ENCODE measurements around the gene SLC35G1.

The SLC35G1 gene

DNA sequence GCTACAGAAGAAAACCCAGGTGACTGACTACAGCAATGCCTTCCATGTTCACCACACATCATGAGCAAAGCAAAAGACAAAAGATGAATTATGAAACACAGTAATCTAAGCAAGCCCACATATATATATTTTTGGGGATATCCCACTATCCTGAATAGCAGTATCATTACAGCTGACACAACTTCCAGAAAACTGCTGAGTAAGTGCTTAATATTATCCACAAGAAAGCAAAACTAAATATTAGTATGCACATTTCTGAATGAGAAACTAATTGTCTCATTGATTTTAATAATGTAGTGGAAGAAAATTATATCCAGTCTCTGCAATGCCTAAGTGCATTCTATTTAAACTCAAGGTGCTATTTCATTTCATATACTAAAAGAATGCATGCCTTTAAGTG is 14.5 kb upstream of the SLC35G1 start:
- DNase-seq (ENCODE audit: low read depth), result no peak

- no peak for DNase-seq (ENCODE audit: low read depth)
Observed at GRCh38 chr10:93894516-93895378, 969 bp downstream of the SLC35G1 start.

DNA sequence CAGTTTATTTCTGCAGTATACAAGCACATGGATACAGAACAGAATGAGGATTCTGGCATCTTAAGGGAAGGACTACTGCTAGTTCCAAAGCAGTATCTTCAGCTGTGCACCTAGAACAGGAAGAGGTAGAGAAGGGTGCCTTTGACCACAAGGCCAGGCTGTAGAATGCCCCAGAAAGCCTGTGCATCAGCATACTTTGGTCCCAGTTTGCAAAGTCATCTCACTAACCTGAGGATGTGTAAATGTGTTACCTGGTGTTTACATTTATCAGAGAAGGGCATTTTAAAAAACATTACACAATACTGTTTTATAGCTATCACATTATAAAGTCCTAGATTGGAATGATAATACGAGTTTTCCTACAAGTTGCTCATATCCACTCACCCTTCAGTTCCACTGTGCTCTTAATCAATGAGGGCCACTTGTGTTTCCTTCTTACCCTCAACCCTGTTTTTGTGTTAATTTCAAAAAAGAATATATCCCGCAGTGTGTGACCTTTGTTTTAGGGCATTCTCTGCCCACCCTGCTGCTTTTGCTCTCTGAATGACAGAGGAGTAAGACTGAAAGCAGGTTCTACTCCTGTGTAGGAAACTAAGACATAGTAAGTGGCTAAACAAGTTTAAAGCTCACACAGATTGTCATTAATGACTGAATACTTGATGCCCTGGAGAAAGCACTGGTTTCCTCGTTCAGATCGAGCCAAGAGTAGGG is 3.4 kb downstream of the SLC35G1 start:
- no peak for DNase-seq (ENCODE audit: low read depth)

DNA sequence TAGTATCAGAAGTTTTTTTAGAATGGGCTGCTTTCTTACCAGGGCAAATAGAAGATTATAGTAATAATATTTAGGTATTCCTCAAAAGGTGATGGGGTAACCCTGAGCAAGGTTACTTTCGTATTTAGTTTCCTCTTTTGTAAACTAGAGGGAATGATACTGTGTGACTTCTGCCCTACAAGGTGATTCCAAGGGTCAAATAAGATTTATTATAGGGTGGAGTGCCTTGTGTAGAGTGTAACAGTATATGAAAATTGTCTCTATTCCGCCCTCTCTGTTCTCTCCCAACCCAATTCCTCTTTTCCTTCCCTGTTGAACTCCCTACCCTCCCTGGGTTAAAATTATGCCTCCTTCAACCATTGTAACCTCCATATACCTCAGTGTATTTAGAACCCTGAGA is 5.3 kb downstream of the SLC35G1 start:
- no peak for DNase-seq (ENCODE audit: low read depth)

GRCh38 chr10:93903051-93903450 is 9.3 kb downstream of the SLC35G1 start:
- DNase-seq (ENCODE audit: low read depth), result no peak

DNA sequence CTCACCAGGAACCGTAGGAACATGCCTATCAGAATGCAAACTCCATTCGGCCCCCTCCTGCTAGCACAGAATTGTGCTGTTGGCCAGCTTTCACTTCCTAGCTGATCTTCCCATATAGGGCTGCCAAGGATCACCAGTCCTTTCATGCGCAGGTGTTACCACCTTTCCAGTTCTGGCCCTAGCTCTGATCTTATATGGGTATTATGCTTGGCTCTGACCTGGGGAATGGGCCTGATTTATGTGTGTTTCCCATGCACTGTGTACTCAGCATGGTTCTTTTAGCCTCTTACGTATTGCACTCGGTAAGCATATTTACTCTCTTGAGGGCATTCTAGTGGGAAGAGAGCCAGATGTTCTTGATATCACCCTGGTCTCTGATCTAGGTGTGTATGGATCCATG is 11.1 kb downstream of the SLC35G1 start:
- DNase-seq (ENCODE audit: low read depth), result no peak

- DNase-seq (ENCODE audit: low read depth), result no peak
Observed at GRCh38 chr10:93907059-93907458, 13.3 kb downstream of the SLC35G1 start.

GRCh38 chr10:93911866-93912265 is 18.1 kb downstream of the SLC35G1 start:
- DNase-seq (ENCODE audit: low read depth), result no peak

GRCh38 chr10:93912444-93912843 is 18.7 kb downstream of the SLC35G1 start:
- DNase-seq (ENCODE audit: low read depth), result no peak

DNA sequence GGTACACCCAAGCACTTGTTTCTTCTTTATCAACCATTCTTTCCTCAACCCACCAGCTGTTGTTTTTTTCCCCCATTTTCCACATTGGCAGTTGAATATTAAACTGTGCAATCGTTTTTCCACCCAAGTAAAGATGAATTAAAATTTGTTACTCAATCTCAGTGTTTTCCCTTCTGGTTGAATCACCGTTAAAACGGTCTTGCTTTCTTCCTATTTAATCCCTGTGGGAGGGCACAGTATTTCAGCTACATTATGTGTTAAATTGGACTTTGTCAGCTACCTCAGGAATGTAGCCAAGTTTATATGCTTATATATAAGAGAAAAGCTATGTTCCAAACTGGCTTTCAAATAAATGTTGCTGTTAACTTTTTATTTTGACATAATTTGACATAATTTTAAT is 19.9 kb downstream of the SLC35G1 start:
- DNase-seq (ENCODE audit: low read depth), result no peak

GRCh38 chr10:93915598-93915997 is 21.8 kb downstream of the SLC35G1 start:
- no peak for DNase-seq (ENCODE audit: low read depth)

GRCh38 chr10:93916257-93917063 is 22.7 kb downstream of the SLC35G1 start:
- DNase-seq (ENCODE audit: low read depth), result no peak

DNA sequence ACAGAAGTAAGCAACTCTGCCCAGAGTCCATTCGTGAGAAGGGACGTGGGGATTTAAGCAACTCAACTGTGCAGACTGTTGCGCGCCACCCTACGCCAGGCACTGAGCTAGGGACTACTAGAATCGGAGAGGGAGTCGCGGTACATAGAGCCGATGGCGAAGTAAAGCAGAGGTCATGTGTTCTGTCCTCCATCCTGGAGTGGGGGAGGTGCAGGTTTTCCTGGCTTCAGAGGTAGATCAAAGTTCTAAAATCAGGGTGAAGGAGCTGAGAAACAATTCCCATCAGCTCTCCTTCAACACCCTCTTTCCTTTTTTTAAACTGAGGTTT is 23.2 kb downstream of the SLC35G1 start:
- DNase-seq (ENCODE audit: low read depth), result no peak

- no peak for DNase-seq (ENCODE audit: low read depth)
Observed at GRCh38 chr10:93917821-93918220, 24.0 kb downstream of the SLC35G1 start.

GRCh38 chr10:93921338-93921737 is 27.6 kb downstream of the SLC35G1 start:
- DNase-seq (ENCODE audit: low read depth), result no peak

DNA sequence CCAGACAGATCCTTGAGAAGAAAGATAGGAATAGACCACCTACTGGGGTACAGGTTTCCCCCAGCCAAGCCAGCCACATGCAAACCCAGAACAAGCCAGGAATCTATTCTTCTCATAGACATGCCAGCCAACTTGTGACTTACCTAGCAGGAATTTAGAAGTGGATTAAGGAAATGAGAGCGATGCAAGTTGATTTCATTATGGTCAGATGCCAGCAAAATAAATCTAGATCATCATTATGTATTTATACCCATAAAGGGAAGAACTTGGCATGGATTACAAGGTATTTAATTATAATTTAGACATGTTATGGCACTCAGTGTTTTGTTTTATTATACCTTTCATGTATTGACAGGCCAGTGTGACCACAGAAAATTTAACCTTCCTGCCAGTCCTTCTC is 32.8 kb downstream of the SLC35G1 start:
- no peak for DNase-seq (ENCODE audit: low read depth)

DNA sequence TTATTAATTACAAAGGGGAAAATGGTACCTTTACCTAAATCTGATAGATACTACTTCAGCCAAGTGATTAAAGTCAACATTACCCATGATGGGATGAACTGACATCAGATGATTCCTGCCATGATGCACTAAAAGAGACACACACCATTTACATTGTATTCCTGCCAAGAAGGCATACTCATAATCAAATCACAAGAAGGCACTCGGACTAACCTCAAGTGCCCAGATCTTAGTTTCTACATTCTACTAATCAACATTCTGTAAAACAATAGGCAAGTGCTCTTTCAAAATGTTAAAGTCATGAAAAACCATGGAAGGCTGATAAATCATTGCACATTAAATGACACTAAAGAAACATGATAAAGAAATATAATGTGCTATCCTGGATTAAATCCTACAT is 44.4 kb downstream of the SLC35G1 start:
- DNase-seq (ENCODE audit: low read depth), result no peak

- DNase-seq (ENCODE audit: low read depth), result no peak
Observed at GRCh38 chr10:93940881-93941280, 47.1 kb downstream of the SLC35G1 start.

GRCh38 chr10:93941606-93942005 is 47.8 kb downstream of the SLC35G1 start:
- no peak for DNase-seq (ENCODE audit: low read depth)

DNA sequence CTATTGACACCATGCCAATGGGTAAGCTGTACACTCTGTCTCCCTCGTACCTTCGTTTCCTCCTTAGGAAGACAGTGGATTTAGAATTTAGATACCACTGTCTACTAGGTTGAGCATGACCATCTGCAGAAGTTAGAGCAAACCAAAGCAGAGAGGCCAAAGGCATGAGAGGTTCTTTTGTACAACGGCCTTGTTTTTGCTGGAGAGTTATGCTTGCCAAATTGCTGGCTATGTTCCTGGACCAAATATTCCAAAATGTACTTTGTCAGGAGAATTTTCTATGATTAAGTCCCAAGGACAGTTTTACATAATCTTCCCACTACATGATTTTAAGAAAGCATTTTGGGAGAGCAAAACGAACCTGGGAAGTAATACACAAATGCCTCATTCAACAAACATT is 52.0 kb downstream of the SLC35G1 start:
- no peak for DNase-seq (ENCODE audit: low read depth)

DNA sequence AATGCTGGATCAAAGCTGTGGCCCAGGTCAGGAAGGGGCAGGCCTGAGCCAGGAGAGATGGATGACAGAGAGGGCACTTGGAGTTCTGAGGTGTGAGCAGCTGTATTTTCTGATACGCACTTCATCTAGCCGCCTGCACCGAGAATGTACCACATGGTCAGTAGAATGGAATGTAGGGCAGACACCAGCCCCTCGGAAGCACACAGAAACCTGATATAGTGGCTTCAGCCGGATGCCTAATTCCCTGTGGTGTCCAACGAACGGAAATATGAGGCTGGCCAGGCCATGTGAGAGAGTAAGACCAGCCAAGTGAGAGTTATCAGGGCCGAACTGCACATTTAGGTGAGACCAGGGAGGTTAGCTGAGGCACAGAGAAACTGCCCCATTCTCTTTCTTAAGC is 53.3 kb downstream of the SLC35G1 start:
- no peak for DNase-seq (ENCODE audit: low read depth)

GRCh38 chr10:93947524-93947923 is 53.7 kb downstream of the SLC35G1 start:
- DNase-seq (ENCODE audit: low read depth), result no peak

GRCh38 chr10:93951905-93952304 is 58.1 kb downstream of the SLC35G1 start:
- no peak for DNase-seq (ENCODE audit: low read depth)

Measured in activated T-helper 9 cell treated with anti-CD3 and anti-CD28 coated beads, Interleukin-2, amount 50 U/mL, for 16 hours (primary cell).